Camera-type eye (tissue), 1 donor: ENCODE results near the gene TTC17. TPM values are rescaled to one million over a fixed set of nuclear protein-coding genes. Genes with fewer than 3 reads are reported as not detected.

Experiments
- total RNA-seq: library from RNA; depleted of rRNA; stranded (reverse); fragments of >200 nt; gene quantifications from one replicate; pipeline ENCODE4 v1.2.3, GENCODE V29; 2014

TTC17 gene, protein sequence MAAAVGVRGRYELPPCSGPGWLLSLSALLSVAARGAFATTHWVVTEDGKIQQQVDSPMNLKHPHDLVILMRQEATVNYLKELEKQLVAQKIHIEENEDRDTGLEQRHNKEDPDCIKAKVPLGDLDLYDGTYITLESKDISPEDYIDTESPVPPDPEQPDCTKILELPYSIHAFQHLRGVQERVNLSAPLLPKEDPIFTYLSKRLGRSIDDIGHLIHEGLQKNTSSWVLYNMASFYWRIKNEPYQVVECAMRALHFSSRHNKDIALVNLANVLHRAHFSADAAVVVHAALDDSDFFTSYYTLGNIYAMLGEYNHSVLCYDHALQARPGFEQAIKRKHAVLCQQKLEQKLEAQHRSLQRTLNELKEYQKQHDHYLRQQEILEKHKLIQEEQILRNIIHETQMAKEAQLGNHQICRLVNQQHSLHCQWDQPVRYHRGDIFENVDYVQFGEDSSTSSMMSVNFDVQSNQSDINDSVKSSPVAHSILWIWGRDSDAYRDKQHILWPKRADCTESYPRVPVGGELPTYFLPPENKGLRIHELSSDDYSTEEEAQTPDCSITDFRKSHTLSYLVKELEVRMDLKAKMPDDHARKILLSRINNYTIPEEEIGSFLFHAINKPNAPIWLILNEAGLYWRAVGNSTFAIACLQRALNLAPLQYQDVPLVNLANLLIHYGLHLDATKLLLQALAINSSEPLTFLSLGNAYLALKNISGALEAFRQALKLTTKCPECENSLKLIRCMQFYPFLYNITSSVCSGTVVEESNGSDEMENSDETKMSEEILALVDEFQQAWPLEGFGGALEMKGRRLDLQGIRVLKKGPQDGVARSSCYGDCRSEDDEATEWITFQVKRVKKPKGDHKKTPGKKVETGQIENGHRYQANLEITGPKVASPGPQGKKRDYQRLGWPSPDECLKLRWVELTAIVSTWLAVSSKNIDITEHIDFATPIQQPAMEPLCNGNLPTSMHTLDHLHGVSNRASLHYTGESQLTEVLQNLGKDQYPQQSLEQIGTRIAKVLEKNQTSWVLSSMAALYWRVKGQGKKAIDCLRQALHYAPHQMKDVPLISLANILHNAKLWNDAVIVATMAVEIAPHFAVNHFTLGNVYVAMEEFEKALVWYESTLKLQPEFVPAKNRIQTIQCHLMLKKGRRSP
- 179 TPM for total RNA-seq

DNA sequence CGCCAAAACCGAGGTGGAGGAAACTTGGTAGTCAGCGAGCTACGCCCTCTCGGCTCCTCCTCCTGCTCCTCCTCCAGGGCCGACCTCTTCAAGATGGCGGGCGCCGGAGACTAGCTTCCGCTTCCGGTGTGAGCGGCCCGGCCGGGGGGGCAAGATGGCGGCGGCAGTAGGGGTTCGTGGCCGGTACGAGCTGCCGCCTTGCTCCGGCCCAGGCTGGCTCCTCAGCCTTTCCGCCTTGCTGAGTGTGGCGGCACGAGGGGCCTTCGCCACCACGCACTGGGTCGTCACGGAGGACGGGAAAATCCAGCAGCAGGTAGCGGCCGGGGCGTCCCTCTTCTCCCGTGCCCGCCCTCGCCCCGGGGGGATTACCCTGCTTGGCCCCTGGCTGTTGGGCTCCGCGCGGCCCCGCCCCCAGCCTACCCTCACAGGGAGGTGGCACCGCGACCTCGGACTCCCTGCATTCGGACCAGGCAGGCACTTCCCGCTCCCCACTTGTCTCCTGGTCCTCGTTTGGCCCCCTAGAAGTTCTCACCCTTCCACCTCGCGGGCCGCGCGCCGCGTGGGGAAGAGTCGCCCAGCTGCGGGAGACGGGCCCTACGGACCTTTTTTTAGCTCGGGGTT is at the start of gene TTC17:
TSS of gene TTC17 (plus strand) at position 120 of the 621 bp plus-strand sequence. CDS start at position 155, 35 bp downstream.

DNA sequence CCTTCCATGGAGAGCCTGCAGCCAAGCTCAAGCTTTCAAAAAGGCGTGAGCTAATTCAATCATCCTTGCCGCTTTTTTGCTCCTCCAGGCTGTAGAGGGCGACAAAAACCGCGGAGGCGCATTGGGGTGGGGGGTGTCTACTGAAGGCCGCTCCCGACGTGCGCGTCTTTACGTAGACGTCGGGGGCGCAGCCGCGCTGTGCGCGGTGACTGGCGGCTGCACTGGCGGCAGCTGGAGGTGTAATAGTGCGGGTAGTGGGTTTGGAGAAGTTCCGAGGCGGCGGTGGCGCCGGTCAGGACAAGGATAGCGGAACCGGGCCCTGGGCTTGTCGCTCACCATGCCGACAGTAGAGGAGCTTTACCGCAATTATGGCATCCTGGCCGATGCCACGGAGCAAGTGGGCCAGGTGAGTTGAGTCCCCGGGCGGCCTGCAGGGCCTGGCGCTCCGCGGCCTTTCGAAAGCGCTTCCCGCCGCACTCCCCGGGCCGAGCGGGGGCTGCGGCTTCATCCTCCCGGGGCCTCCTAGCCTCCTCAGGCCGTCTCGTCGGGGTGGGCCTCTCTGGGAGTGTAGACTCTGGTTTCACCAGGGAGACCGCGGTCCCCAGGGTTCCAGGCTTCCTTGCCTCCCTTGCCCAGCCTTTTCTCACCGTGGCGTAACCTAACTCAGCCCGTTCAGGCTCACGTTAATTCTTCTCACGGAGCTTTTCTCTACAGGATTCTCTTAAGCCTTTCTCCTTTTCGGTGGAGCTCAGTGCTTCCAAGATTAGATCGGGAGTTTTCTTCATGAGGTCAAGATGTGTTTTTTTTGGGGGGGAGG is 46.7 kb upstream of the TTC17 start, which contains the start of gene API5:
TSS of gene API5 (plus strand) at position 206 of the 817 bp plus-strand sequence. CDS start at position 338, 132 bp downstream.

Other genes with a start within 250 kb of the TTC17 start
- 167 TPM for gene API5, start 46.9 kb upstream of the TTC17 start, total RNA-seq